Ovary (tissue), 3 donors: ENCODE data around the gene ZMIZ1.

Source experiments
- CTCF ChIP-seq, 3 donors: fragments of 450-650 bp in 2 of 3; fragments of 200-600 bp in 1 of 3; IDR thresholded peaks; one replicate each; pipeline versions ENCODE4 v1.5.1 to v1.8.0; 2016 to 2022; ENCODE audit warnings: antibody characterized with exemption in 3 of 3, mild to moderate bottlenecking in 1 of 3
- POLR2A ChIP-seq: fragments of 450-650 bp; IDR thresholded peaks from one replicate; pipeline ENCODE4 v1.6.1; 2017; ENCODE audit warnings: antibody characterized with exemption, mild to moderate bottlenecking, moderate library complexity
- donor health status: DM: no; HTN: no; CAD: no.

GRCh38 chr10:79335094-79335469 is 266.3 kb downstream of the ZMIZ1 start:
- TF ChIP-seq CTCF (IDR thresholded peaks at IDR 0.05) (no peak), POLR2A (no peak)
